Testis (tissue), 2 donors: ENCODE measurements around the gene HCFC2.

Experiments
- CTCF ChIP-seq, 3 experiments: fragments of 450-650 bp in 2 of 3; fragments of 200-600 bp in 1 of 3; sonication (generic) in 1 of 3; IDR thresholded peaks; one replicate each; pipeline ENCODE4 v1.5.1; 2016 to 2019; ENCODE audit warnings: antibody characterized with exemption in 3 of 3, mild to moderate bottlenecking in 2 of 3, moderate library complexity in 1 of 3
- POLR2A ChIP-seq: fragments of 450-650 bp; IDR thresholded peaks from one replicate; pipeline ENCODE4 v1.6.1; 2017; ENCODE audit warnings: antibody characterized with exemption, mild to moderate bottlenecking, moderate library complexity

GRCh38 chr12:104044158-104044557, 20.2 kb upstream of the HCFC2 start:
- TF ChIP-seq CTCF (IDR thresholded peaks at IDR 0.05) (no peak), POLR2A (no peak)
